HT1080 (cell line): ENCODE data around the gene TAS2R60. TPM values are rescaled to one million over a fixed set of nuclear protein-coding genes. Genes with fewer than 3 reads are reported as not detected.
"Not testable (repeated sequence)": the region's sequence is repeated elsewhere in the genome, so short reads cannot be mapped to it uniquely, and the experiment has no call there.

Experiments
- DNase-seq: peaks from one replicate; pipeline ENCODE4 v3.0.0-alpha.2; 2015; ENCODE audit warnings: low read depth
- total RNA-seq: library from RNA; depleted of rRNA; stranded (reverse); fragments of >200 nt; shearing (Covaris generic); gene quantifications from 2 replicates; pipeline ENCODE4 v1.2.3, GENCODE V29; 2014

Gene TAS2R60
- total RNA-seq, 1 experiment from 2014 or later: not detected

- no peak for DNase-seq
Measured at GRCh38 chr7:143410521-143411004, 32.7 kb upstream of the TAS2R60 start.

- no peak for DNase-seq
Measured at GRCh38 chr7:143411976-143412708, 31.1 kb upstream of the TAS2R60 start.

- DNase-seq: no peak
Measured at GRCh38 chr7:143413123-143413522, 30.1 kb upstream of the TAS2R60 start.

DNA sequence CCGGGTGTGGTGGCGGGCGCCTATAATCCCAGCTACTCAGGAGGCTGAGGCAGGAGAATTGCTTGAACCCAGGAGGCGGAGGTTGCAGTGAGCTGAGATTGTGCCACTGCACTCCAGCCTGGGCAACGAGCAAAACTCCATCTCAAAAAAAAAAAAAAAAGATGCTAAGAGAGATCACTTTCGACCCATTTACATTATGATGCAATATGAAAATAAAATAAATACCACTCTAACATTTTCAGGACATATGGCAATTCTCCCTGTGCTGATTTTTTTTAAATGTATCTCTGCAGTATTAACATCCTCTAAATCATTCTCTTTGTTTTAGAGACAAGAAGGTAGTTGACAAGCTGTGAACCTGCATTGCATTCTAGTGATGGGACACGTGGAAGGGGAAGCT is 28.0 kb upstream of the TAS2R60 start:
- DNase-seq: not testable (repeated sequence)

DNA sequence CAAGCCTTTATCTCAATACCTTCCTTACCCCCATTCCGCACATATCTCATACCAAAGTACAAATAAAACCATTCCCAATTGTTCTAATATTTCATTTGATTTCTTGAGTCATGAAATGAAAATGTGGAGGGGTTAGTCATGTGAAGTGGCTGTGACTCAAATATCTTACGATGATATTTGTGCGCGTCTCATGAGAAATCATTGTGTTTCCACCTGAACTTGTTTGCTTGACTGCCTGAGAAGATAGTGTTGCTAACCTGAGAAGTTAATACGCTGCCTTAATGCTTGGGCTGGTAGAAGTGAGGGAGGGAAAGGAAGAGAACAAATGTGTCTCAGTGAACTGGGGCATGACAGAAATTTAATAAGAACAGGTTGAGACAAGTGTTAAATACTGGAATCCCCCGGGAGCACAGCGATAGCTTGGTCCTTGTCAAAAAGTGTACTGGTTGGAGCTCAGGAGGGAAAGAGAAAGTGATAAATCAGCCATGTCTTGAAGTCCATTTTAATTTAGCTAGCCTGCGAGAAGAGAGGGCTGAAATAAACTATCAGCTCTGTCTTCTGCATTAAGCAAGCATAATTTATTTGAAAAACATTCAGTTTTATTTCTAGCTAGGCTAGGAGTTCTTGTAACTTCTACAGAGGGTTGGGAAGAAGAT is 27.4 kb upstream of the TAS2R60 start:
- peak; percentile 67 for DNase-seq

DNA sequence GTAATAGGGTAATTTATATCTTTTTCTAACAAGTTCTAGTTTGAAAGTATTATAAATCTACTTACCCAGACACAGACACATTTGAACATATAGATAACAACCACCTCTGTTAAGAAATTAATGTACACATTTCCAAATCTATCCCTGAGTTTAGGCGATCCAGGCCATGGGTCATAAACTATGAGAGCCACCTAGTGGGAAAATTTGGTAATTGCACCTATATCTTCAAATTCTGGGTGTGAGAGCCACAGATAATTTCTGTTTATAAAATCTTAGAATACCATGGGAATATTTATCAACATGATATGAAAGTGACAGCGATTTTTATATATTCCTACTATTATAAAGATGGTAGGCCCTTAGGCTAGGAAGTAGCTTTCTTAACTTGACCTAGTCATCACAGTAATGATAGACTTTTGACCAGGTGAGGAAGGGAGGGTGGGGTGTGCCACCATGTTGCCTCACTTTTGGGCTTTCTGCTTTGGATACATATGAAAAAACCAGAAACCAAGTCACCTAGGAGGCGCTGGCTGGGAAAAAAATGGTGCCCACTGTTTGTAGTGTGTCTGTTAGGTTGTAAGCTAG is 26.6 kb upstream of the TAS2R60 start:
- peak; percentile 37 for DNase-seq

DNA sequence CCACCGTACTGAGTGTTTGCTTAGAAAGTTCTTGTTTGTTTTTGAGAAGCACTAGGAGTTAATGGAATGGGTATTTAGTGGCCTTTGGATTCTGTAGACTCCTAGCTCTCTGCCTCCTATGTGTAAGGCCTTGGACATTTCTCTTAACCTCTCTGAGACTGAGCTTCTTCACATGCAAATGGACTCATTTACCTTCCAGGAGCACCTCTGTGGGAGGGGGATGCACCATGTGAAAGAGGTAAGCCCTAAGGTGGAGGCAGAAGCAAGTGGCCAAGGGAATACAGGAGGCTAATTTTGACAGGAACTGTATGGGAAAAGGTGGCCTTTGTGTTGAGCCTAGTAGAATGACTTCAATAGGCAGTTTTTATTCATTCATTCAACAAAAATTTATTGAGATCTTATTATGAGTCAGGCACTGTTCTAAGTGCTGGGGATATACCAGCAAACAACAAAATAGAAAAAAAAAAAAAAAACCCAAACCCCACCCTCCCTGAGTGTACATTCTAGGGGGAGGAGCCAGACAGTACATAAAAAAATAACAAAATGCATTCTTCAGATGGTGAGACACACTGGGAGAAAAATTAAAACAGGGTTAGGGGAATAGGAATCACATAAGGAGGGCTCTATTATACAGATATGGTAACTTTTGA is 25.4 kb upstream of the TAS2R60 start:
- DNase-seq: no peak

DNA sequence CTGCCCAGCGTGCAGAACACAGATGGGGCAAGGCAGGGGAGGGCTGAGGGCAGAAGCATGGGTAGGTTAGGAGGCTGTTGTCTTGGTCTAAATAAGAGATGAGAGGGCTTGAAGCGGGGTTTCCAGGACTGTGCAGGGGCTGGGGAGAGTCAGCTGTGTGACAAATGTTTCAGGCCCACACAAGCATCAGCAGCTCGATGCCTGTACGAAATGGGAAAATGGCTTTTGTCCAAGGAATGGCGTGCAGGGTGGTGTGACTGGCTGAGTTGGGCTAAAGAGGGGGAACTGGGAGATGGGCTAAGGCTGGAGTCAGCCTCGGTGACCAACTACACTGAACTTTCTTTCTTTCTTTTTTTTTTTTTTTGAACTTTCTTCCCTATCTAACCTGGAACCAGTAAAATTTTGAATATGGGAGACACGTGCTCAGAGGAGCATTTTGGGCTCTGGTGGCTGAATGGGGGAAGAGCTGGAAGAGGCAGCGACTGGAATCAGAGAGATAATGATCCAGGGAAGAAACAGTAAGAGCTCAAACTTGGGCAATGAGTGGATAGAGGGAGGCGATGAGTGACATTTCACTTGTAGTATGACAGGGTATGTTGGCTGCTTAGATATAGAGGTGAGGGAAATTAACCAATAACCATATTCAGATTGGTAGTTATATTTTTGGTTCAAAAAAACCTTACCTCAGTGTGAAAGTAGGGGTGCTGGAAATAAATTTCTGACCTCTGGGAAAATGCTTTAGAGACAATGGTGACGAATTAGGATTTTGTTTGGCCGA is 24.4 kb upstream of the TAS2R60 start:
- DNase-seq: no peak

DNA sequence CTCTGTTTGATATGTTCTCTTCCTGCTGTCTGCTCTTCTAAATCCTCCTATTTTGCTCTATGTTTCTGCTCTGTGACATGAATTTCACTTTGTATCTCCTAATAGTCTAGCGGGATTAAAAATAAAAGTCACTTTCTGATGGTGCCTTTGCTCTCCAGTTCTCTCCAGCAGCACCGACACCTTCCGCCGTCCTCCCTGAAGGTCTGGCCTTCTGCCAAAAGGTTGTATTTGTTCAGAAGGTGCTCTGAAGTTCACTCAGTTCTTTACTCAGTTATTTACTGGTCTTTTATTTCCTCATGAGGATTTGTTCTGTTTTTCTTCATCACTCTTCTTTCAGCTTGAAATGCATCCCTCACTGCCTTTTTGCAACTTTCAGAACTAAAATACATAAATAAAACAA is 23.4 kb upstream of the TAS2R60 start:
- no peak for DNase-seq

- DNase-seq: not testable (repeated sequence)
Measured at GRCh38 chr7:143420624-143421023, 22.6 kb upstream of the TAS2R60 start.

DNA sequence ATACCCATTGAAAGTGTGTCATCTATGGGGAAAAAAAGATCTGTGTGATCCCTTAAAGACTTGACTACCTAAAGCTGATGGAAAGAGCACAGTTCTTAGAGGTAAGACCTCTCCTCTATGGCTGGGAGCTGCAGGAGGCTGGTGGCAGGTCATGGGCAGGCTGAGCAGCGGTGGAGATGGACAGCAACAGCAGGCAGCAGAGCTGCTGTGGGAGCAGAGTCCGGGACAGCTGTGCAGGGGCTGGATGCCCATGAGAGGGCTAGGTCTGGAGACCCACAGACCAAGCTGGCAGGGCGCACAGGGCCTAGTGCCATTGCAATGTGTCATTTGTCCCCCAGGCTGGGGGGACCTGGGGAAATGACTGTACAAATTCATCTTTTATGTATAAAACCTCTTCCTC is 21.2 kb upstream of the TAS2R60 start:
- no peak for DNase-seq

DNA sequence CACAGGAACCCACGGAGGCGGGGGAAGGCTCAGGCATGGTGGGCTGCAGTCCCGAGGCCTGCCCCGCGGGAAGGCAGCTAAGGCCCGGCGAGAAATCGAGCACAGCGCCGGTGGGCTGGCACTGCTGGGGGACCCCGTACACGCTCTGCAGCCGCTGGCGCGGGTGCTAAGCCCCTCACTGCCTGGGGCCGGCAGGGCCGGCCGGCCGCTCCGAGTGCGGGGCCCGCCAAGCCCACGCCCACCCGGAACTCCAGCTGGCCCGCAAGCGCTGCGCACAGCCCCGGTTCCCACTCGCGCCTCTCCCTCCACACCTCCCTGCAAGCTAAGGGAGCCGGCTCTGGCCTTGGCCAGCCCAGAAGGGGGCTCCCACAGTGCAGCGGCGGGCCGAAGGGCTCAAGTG is 18.8 kb upstream of the TAS2R60 start:
- not testable (repeated sequence) for DNase-seq

- no peak for DNase-seq
Measured at GRCh38 chr7:143426479-143427142, 16.6 kb upstream of the TAS2R60 start.

- no peak for DNase-seq
Measured at GRCh38 chr7:143429770-143430698, 13.2 kb upstream of the TAS2R60 start.

DNA sequence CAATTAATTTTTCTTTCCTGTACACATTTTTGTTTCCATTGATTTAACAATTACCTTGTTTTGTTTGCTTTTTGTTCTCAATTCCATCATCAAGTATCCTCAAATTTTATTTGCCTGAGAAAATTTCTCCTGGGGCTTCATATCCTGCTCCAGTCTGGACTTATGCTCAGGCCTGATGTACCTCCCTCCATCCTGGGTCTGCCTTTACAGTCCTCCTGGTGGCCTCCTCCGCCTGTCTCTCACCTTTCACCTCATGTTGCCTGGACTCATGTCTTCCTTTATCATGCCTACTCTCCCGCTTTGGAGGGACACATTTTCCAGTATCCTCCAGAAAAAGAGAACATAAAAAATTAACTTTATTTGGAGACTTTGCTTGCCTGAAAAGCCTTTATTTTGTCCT is 12.1 kb upstream of the TAS2R60 start:
- DNase-seq: no peak

GRCh38 chr7:143433759-143434158 is 9.5 kb upstream of the TAS2R60 start:
- no peak for DNase-seq

GRCh38 chr7:143434660-143435059 is 8.6 kb upstream of the TAS2R60 start:
- peak; percentile 41 for DNase-seq

DNA sequence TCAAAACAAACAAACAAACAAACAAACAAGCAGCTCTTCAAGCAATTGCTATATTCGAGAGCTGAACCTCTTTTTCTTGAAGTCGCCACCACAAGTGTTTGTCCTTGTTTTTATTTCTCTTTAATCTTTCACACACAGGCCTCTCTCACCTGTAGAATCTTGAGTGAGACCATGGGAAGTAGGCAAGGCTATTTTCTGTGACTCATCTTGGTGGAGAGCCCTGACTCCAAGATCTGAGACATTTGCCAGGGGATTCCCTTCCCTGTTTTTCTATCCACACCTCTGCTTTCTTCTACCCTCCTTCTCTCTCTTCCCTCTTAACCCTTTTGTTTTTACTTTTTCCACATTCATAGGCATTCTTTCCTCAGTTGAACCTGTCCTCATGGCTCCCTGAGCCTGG is 8.0 kb upstream of the TAS2R60 start:
- no peak for DNase-seq

- no peak for DNase-seq
Measured at GRCh38 chr7:143436325-143436946, 6.8 kb upstream of the TAS2R60 start.
